ENCODE measurements around the gene CASQ1. TPM values are rescaled to one million over a fixed set of nuclear protein-coding genes. Genes with fewer than 3 reads are reported as not detected.

The CASQ1 gene
- total RNA-seq, 3 donors from 2014 or later: 0.34 to 0.82 TPM; not detected in 1

GRCh38 chr1:160149233-160149632, 41.1 kb upstream of the CASQ1 start:
- no peaks in the 10 kb centered on the region for H3K9me3 ChIP-seq
- DNase-seq (no peak), ATAC-seq (no peak)
- no peak overlapping the region for H3K4me3 ChIP-seq
- H3K36me3 ChIP-seq (ENCODE audit: low read depth): no peaks in the 10 kb centered on the region
- H3K4me1 ChIP-seq (ENCODE audit: low read depth): no peaks in the 10 kb centered on the region
- intact Hi-C loops (cut with DNase I, micrococcal nuclease): no loop called here
- TF ChIP-seq CTCF (IDR thresholded peaks at IDR 0.05): no peak

GRCh38 chr1:160149716-160150115, 40.7 kb upstream of the CASQ1 start:
- Histone ChIP-seq H3K9me3 (no peaks in the 10 kb centered on the region), H3K36me3 (ENCODE audit: low read depth) (no peaks in the 10 kb centered on the region), H3K4me3 (no peak overlapping the region), H3K4me1 (ENCODE audit: low read depth) (no peaks in the 10 kb centered on the region)
- TF ChIP-seq CTCF (IDR thresholded peaks at IDR 0.05): no peak
- intact Hi-C loops (cut with DNase I, micrococcal nuclease): no loop called here
- ATAC-seq (no peak), DNase-seq (no peak)

GRCh38 chr1:160151303-160151702, 39.1 kb upstream of the CASQ1 start, which contains the start of gene ATP1A4:
ATP1A4 (plus strand) TSS chr1:160151603; CDS start chr1:160152041, 438 bp downstream.
- H3K4me3 ChIP-seq: no peak within 1 kb of the TSS
- no peaks in the 10 kb centered on the region for H3K4me1 ChIP-seq (ENCODE audit: low read depth)
- no peak for TF ChIP-seq CTCF (IDR thresholded peaks at IDR 0.05)
- no peak for DNase-seq
- H3K9me3 ChIP-seq: no peaks in the 10 kb centered on the region
- intact Hi-C loops (cut with DNase I, micrococcal nuclease): no loop called here
- no peak for ATAC-seq
- H3K36me3 ChIP-seq (ENCODE audit: low read depth): no peaks in the 10 kb centered on the region

GRCh38 chr1:160154790-160155189, 35.6 kb upstream of the CASQ1 start:
- H3K36me3 ChIP-seq (ENCODE audit: low read depth): no peaks in the 10 kb centered on the region
- intact Hi-C loops (cut with DNase I, micrococcal nuclease): no loop called here
- ATAC-seq (no peak), DNase-seq (no peak)
- TF ChIP-seq CTCF (IDR thresholded peaks at IDR 0.05): no peak
- no peak overlapping the region for H3K4me3 ChIP-seq
- no peaks in the 10 kb centered on the region for H3K4me1 ChIP-seq (ENCODE audit: low read depth)
- H3K9me3 ChIP-seq: no peaks in the 10 kb centered on the region

- no peaks in the 10 kb centered on the region for H3K4me1 ChIP-seq (ENCODE audit: low read depth)
- no peak for TF ChIP-seq CTCF (IDR thresholded peaks at IDR 0.05)
- DNase-seq (no peak), ATAC-seq (no peak)
- H3K4me3 ChIP-seq: no peak overlapping the region
- no peaks in the 10 kb centered on the region for H3K36me3 ChIP-seq (ENCODE audit: low read depth)
- no peaks in the 10 kb centered on the region for H3K9me3 ChIP-seq
- intact Hi-C loops (cut with DNase I, micrococcal nuclease): no loop called here
These were observed 34.0 kb upstream of the CASQ1 start for GRCh38 chr1:160156361-160156760.

- Histone ChIP-seq H3K9me3 (no peaks in the 10 kb centered on the region), H3K4me3 (no peak overlapping the region), H3K4me1 (ENCODE audit: low read depth) (no peaks in the 10 kb centered on the region), H3K36me3 (ENCODE audit: low read depth) (no peaks in the 10 kb centered on the region)
- intact Hi-C loops (cut with DNase I, micrococcal nuclease): no loop called here
- no peak for TF ChIP-seq CTCF (IDR thresholded peaks at IDR 0.05)
- DNase-seq (no peak), ATAC-seq (no peak)
These were observed 33.2 kb upstream of the CASQ1 start for GRCh38 chr1:160157174-160157573.

All from mucosa of descending colon (tissue), 3 donors.